HFF-Myc (cell line): ENCODE measurements around the gene APCDD1.
A peak's percentile ranks its signal among the peaks of the same experiment; 100 is the strongest.

Source experiments
- DNase-seq: peaks from one replicate; pipeline ENCODE4 v3.0.0-alpha.2; 2011; ENCODE audit warnings: low read depth; ENCODE audit errors: extremely low read depth
- H3K4me3 ChIP-seq: replicated peaks from 2 replicates; pipeline ENCODE4 v1.5.1; 2011; ENCODE audit warnings: low read depth, mild to moderate bottlenecking, control low read depth, low read length
- CTCF ChIP-seq: IDR thresholded peaks from 2 replicates; pipeline ENCODE4 v1.5.1; 2012; ENCODE audit warnings: mild to moderate bottlenecking, low read depth, low read length, control low read depth; ENCODE audit errors: missing control alignments

APCDD1 gene

GRCh38 chr18:10453806-10454680, at the start of gene APCDD1:
Gene APCDD1, plus strand, starts transcription at chr18:10454635. Its CDS starts 347 bp downstream, at chr18:10454982.
- DNase-seq, result no peak
- H3K4me3 ChIP-seq, result peak within 1 kb of the TSS; percentile 72
- no peak for TF ChIP-seq CTCF

- TF ChIP-seq CTCF, result no peak
- DNase-seq, result no peak
Observed at GRCh38 chr18:10405014-10405493, 49.4 kb upstream of the APCDD1 start.

GRCh38 chr18:10405816-10406663, 48.4 kb upstream of the APCDD1 start:
- DNase-seq, result no peak
- no peak for TF ChIP-seq CTCF
- no peak overlapping the region for H3K4me3 ChIP-seq

More at GRCh38 chr18:10405014-10405493, 49.4 kb upstream of the APCDD1 start:
- H3K4me3 ChIP-seq, result no peak overlapping the region

GRCh38 chr18:10408131-10408530, 46.3 kb upstream of the APCDD1 start:
- no peak for DNase-seq
- no peak for TF ChIP-seq CTCF
- no peak overlapping the region for H3K4me3 ChIP-seq

GRCh38 chr18:10409041-10409440, 45.4 kb upstream of the APCDD1 start:
- H3K4me3 ChIP-seq, result no peak overlapping the region
- TF ChIP-seq CTCF, result no peak
- DNase-seq, result no peak

- DNase-seq, result no peak
- no peak for TF ChIP-seq CTCF
- H3K4me3 ChIP-seq, result no peak overlapping the region
Observed at GRCh38 chr18:10410472-10411308, 43.7 kb upstream of the APCDD1 start.
